Activated naive CD8-positive, alpha-beta T cell (primary cell): ENCODE results near the gene THTPA.

Experiments used
- H3K27ac Mint-ChIP-seq: one replicate; pipeline ENCODE4 v1.8.0; 2021; ENCODE audit warnings: mixed read lengths
- H3K27me3 Mint-ChIP-seq: one replicate; pipeline ENCODE4 v1.8.0; 2021; ENCODE audit warnings: mixed read lengths
- H3K36me3 Mint-ChIP-seq: one replicate; pipeline ENCODE4 v1.8.0; 2021; ENCODE audit warnings: mixed read lengths
- H3K4me1 Mint-ChIP-seq: one replicate; pipeline ENCODE4 v1.8.0; 2021; ENCODE audit warnings: low read depth, mixed read lengths
- H3K4me3 Mint-ChIP-seq: one replicate; pipeline ENCODE4 v1.8.0; 2021; ENCODE audit warnings: mild to moderate bottlenecking, mixed read lengths
- H3K9me3 Mint-ChIP-seq: one replicate; pipeline ENCODE4 v1.8.0; 2021; ENCODE audit warnings: low read depth, mixed read lengths

THTPA gene

GRCh38 chr14:23555882-23556699 is at the start of gene THTPA:
Gene THTPA (plus strand): TSS chr14:23556271. CDS start chr14:23556758, 487 bp downstream.
- peaks cover 35% of the 10 kb centered on the region for H3K4me1 Mint-ChIP-seq
- H3K27me3 Mint-ChIP-seq: no peaks in the 10 kb centered on the region
- H3K9me3 Mint-ChIP-seq: no peaks in the 10 kb centered on the region
- H3K27ac Mint-ChIP-seq: peak within 1 kb of the TSS; percentile 98
- H3K36me3 Mint-ChIP-seq: no peaks in the 10 kb centered on the region
- H3K4me3 Mint-ChIP-seq: peak within 1 kb of the TSS; percentile 94

- Mint-ChIP-seq H3K27ac (no peak overlapping the region), H3K36me3 (peaks cover 10% of the 10 kb centered on the region), H3K27me3 (no peaks in the 10 kb centered on the region), H3K4me3 (peak overlapping the region; percentile 74), H3K4me1 (peaks cover 14% of the 10 kb centered on the region), H3K9me3 (no peaks in the 10 kb centered on the region)
Measured at GRCh38 chr14:23512156-23512555, 43.9 kb upstream of the THTPA start.

GRCh38 chr14:23513005-23513817 is 42.9 kb upstream of the THTPA start:
- Mint-ChIP-seq H3K4me3 (no peak overlapping the region), H3K9me3 (no peaks in the 10 kb centered on the region), H3K27me3 (no peaks in the 10 kb centered on the region), H3K36me3 (peaks cover 8% of the 10 kb centered on the region), H3K27ac (no peak overlapping the region), H3K4me1 (peaks cover 14% of the 10 kb centered on the region)

GRCh38 chr14:23513818-23514643 is 42.0 kb upstream of the THTPA start:
- no peaks in the 10 kb centered on the region for H3K27me3 Mint-ChIP-seq
- no peaks in the 10 kb centered on the region for H3K9me3 Mint-ChIP-seq
- peaks cover 8% of the 10 kb centered on the region for H3K36me3 Mint-ChIP-seq
- no peak overlapping the region for H3K27ac Mint-ChIP-seq
- no peak overlapping the region for H3K4me3 Mint-ChIP-seq
- peaks cover 14% of the 10 kb centered on the region for H3K4me1 Mint-ChIP-seq

GRCh38 chr14:23514644-23514957 is 41.5 kb upstream of the THTPA start:
- Mint-ChIP-seq H3K4me1 (peaks cover 14% of the 10 kb centered on the region), H3K9me3 (no peaks in the 10 kb centered on the region), H3K27ac (no peak overlapping the region), H3K4me3 (no peak overlapping the region), H3K27me3 (no peaks in the 10 kb centered on the region), H3K36me3 (peaks cover 8% of the 10 kb centered on the region)

GRCh38 chr14:23517650-23518326 is 38.3 kb upstream of the THTPA start:
- H3K27me3 Mint-ChIP-seq: no peaks in the 10 kb centered on the region
- no peaks in the 10 kb centered on the region for H3K9me3 Mint-ChIP-seq
- H3K27ac Mint-ChIP-seq: no peak overlapping the region
- peaks cover 4% of the 10 kb centered on the region for H3K36me3 Mint-ChIP-seq
- no peak overlapping the region for H3K4me3 Mint-ChIP-seq
- peaks cover 5% of the 10 kb centered on the region for H3K4me1 Mint-ChIP-seq

GRCh38 chr14:23518709-23519108 is 37.4 kb upstream of the THTPA start:
- Mint-ChIP-seq H3K27me3 (no peaks in the 10 kb centered on the region), H3K4me3 (no peak overlapping the region), H3K4me1 (peaks cover under 1% of the 10 kb centered on the region), H3K36me3 (peaks cover 4% of the 10 kb centered on the region), H3K27ac (no peak overlapping the region), H3K9me3 (no peaks in the 10 kb centered on the region)

- no peak overlapping the region for H3K4me3 Mint-ChIP-seq
- H3K27ac Mint-ChIP-seq: no peak overlapping the region
Measured at GRCh38 chr14:23520899-23521533, 35.1 kb upstream of the THTPA start.

GRCh38 chr14:23521785-23522640 is 34.1 kb upstream of the THTPA start:
- no peaks in the 10 kb centered on the region for H3K36me3 Mint-ChIP-seq
- no peak overlapping the region for H3K27ac Mint-ChIP-seq
- H3K27me3 Mint-ChIP-seq: no peaks in the 10 kb centered on the region
- no peaks in the 10 kb centered on the region for H3K4me1 Mint-ChIP-seq
- H3K4me3 Mint-ChIP-seq: no peak overlapping the region
- no peaks in the 10 kb centered on the region for H3K9me3 Mint-ChIP-seq

More at GRCh38 chr14:23520899-23521533, 35.1 kb upstream of the THTPA start:
- H3K27me3 Mint-ChIP-seq: no peaks in the 10 kb centered on the region
- no peaks in the 10 kb centered on the region for H3K9me3 Mint-ChIP-seq
- H3K4me1 Mint-ChIP-seq: no peaks in the 10 kb centered on the region
- peaks cover 2% of the 10 kb centered on the region for H3K36me3 Mint-ChIP-seq

GRCh38 chr14:23522643-23523198 is 33.4 kb upstream of the THTPA start:
- no peak overlapping the region for H3K27ac Mint-ChIP-seq
- H3K4me3 Mint-ChIP-seq: no peak overlapping the region
- no peaks in the 10 kb centered on the region for H3K4me1 Mint-ChIP-seq
- H3K27me3 Mint-ChIP-seq: no peaks in the 10 kb centered on the region
- H3K9me3 Mint-ChIP-seq: no peaks in the 10 kb centered on the region
- H3K36me3 Mint-ChIP-seq: no peaks in the 10 kb centered on the region

GRCh38 chr14:23523229-23524016 is 32.6 kb upstream of the THTPA start:
- no peak overlapping the region for H3K4me3 Mint-ChIP-seq
- H3K36me3 Mint-ChIP-seq: no peaks in the 10 kb centered on the region
- H3K4me1 Mint-ChIP-seq: no peaks in the 10 kb centered on the region
- H3K9me3 Mint-ChIP-seq: no peaks in the 10 kb centered on the region
- H3K27ac Mint-ChIP-seq: no peak overlapping the region
- no peaks in the 10 kb centered on the region for H3K27me3 Mint-ChIP-seq

- no peaks in the 10 kb centered on the region for H3K27me3 Mint-ChIP-seq
Measured at GRCh38 chr14:23524954-23525353, 31.1 kb upstream of the THTPA start.

More at GRCh38 chr14:23524954-23525353, 31.1 kb upstream of the THTPA start:
- no peak overlapping the region for H3K27ac Mint-ChIP-seq
- H3K4me1 Mint-ChIP-seq: no peaks in the 10 kb centered on the region
- H3K9me3 Mint-ChIP-seq: no peaks in the 10 kb centered on the region
- H3K4me3 Mint-ChIP-seq: no peak overlapping the region
- H3K36me3 Mint-ChIP-seq: no peaks in the 10 kb centered on the region
